Stomach (tissue), 9 donors: ENCODE data around the gene FARS2. TPM values are rescaled to one million over a fixed set of nuclear protein-coding genes. Genes with fewer than 3 reads are reported as not detected.
"Not testable (repeated sequence)": the region's sequence is repeated elsewhere in the genome, so short reads cannot be mapped to it uniquely, and the experiment has no call there.

ENCODE experiments used
- DNase-seq, 2 donors: peaks; one replicate each; pipeline versions ENCODE4 v3.0.0 to v3.0.0-alpha.2; 2013 to 2019
- H3K27ac ChIP-seq, 5 donors: fragments of 200-600 bp in 4 of 5; sonication (generic) in 4 of 5; one replicate each; pipeline ENCODE4 v1.5.1; 2013 to 2019; ENCODE audit warnings: mild to moderate bottlenecking in 1 of 5, moderate library complexity in 1 of 5
- H3K27me3 ChIP-seq, 3 donors: fragments of 200-600 bp; sonication (generic); one replicate each; pipeline ENCODE4 v1.5.1; 2017 to 2019; ENCODE audit warnings: mixed run types in 1 of 3
- H3K36me3 ChIP-seq, 4 donors: fragments of 200-600 bp; sonication (generic); 1 replicate in 3 of 4; 2 replicates in 1 of 4; pipeline ENCODE4 v1.5.1; 2016 to 2019
- H3K4me1 ChIP-seq, 4 donors: fragments of 200-600 bp; sonication (generic); one replicate each; pipeline ENCODE4 v1.5.1; 2016 to 2019
- H3K4me3 ChIP-seq, 4 donors: fragments of 200-600 bp; sonication (generic) in 3 of 4; one replicate each; pipeline ENCODE4 v1.5.1; 2016 to 2019; ENCODE audit warnings: mild to moderate bottlenecking in 1 of 4
- H3K9me3 ChIP-seq, 4 donors: fragments of 200-600 bp; sonication (generic); one replicate each; pipeline ENCODE4 v1.5.1; 2016 to 2019
- EP300 ChIP-seq: sonication (generic); formaldehyde crosslinking; IDR thresholded peaks from one replicate; pipeline ENCODE4 v1.6.1; 2017; ENCODE audit warnings: antibody characterized with exemption
- POLR2A ChIP-seq, 4 donors: fragments of 450-650 bp; IDR thresholded peaks; one replicate each; pipeline ENCODE4 v1.6.1; 2016; ENCODE audit warnings: antibody characterized with exemption in 4 of 4, control low read depth in 2 of 4, mild to moderate bottlenecking in 1 of 4, moderate library complexity in 1 of 4
- POLR2AphosphoS5 ChIP-seq, 3 donors: sonication (generic); formaldehyde crosslinking; IDR thresholded peaks; one replicate each; pipeline ENCODE4 v1.6.1; 2016; ENCODE audit warnings: antibody characterized with exemption in 3 of 3
- WGBS, 5 donors: extraction: QIAGEN DNeasy Blood & Tissue Kit in 3 of 5; methylation state at CpG; one replicate each; pipeline versions ENCODE4 v1.1.5 to v1.1.7; 2013 to 2018; 5-methylcytosine and 5-hydroxymethylcytosine counted together
- intact Hi-C: fragments of 100-400 bp; cut with DNase I; formaldehyde crosslinking; loops from one replicate; pipeline ENCODE4 v1.15.1; 2023; ENCODE audit warnings: low total_unique reads
- polyA plus RNA-seq, 3 donors: library from polyadenylated mRNA; stranded (reverse); fragments of 200-250 nt; gene quantifications; one replicate each; pipeline ENCODE4 v1.2.3, GENCODE V29; 2013
- total RNA-seq, 5 donors: library from RNA; depleted of rRNA; stranded (reverse); fragments of >200 nt; gene quantifications; one replicate each; pipeline versions ENCODE4 v1.1.0 to v1.2.3, GENCODE V29; 2014 to 2016
- TF ChIP-seq, protein P1 (sequence below), 7 experiments: fragments of 450-650 bp in 4 of 7; fragments of 200-600 bp in 3 of 7; sonication (generic) in 3 of 7; IDR thresholded peaks; one replicate each; pipeline ENCODE4 v1.5.1; 2016 to 2019; ENCODE audit warnings: antibody characterized with exemption in 7 of 7, control low read depth in 2 of 7, mild to moderate bottlenecking in 1 of 7
- donor health status: healthy with polysubstance abuse.
- donor health status: Bipolar disorder and iron deficiency.
- donor health status: healthy.

The FARS2 gene
- total and polyA plus RNA-seq, 8 donors = 3.8 to 47.8 (median 15.9) TPM

- DNase-seq = no peak
- Histone ChIP-seq H3K4me3 (no peak overlapping the region), H3K36me3 (peaks cover 0 to 4% (median 2%) of the 10 kb centered on the region in 4 donors), H3K9me3 (no peaks in the 10 kb centered on the region), H3K27ac (no peak overlapping the region), H3K4me1 (no peaks in the 10 kb centered on the region), H3K27me3 (no peaks in the 10 kb centered on the region)
- 93 to 95% (median 94%) methylated on average over 5 of the region's 5 CpGs for WGBS, 5 donors
- TF ChIP-seq, protein P1, sequence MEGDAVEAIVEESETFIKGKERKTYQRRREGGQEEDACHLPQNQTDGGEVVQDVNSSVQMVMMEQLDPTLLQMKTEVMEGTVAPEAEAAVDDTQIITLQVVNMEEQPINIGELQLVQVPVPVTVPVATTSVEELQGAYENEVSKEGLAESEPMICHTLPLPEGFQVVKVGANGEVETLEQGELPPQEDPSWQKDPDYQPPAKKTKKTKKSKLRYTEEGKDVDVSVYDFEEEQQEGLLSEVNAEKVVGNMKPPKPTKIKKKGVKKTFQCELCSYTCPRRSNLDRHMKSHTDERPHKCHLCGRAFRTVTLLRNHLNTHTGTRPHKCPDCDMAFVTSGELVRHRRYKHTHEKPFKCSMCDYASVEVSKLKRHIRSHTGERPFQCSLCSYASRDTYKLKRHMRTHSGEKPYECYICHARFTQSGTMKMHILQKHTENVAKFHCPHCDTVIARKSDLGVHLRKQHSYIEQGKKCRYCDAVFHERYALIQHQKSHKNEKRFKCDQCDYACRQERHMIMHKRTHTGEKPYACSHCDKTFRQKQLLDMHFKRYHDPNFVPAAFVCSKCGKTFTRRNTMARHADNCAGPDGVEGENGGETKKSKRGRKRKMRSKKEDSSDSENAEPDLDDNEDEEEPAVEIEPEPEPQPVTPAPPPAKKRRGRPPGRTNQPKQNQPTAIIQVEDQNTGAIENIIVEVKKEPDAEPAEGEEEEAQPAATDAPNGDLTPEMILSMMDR (IDR thresholded peaks at IDR 0.05) = no peak
- TF ChIP-seq EP300 (no peak), POLR2AphosphoS5 (IDR thresholded peaks at IDR 0.05) (no peak), POLR2A (IDR thresholded peaks at IDR 0.05) (no peak)
- intact Hi-C loops = no loop called here
These were observed 392.5 kb downstream of the FARS2 start for GRCh38 chr6:5653801-5654200.

- Histone ChIP-seq H3K4me1 (no peaks in the 10 kb centered on the region), H3K27me3 (no peaks in the 10 kb centered on the region), H3K9me3 (no peaks in the 10 kb centered on the region), H3K36me3 (peaks cover 0 to 4% (median 2%) of the 10 kb centered on the region in 4 donors), H3K4me3 (no peak overlapping the region), H3K27ac (no peak overlapping the region)
- TF ChIP-seq EP300 (no peak), POLR2A (IDR thresholded peaks at IDR 0.05) (no peak), POLR2AphosphoS5 (IDR thresholded peaks at IDR 0.05) (no peak)
- TF ChIP-seq, protein P1 (IDR thresholded peaks at IDR 0.05) = no peak
- intact Hi-C loops = no loop called here
- 82 to 91% (median 89%) methylated on average over 3 of the region's 3 CpGs for WGBS, 5 donors
- no peak for DNase-seq
These were observed 394.9 kb downstream of the FARS2 start for GRCh38 chr6:5656226-5656625.

DNA sequence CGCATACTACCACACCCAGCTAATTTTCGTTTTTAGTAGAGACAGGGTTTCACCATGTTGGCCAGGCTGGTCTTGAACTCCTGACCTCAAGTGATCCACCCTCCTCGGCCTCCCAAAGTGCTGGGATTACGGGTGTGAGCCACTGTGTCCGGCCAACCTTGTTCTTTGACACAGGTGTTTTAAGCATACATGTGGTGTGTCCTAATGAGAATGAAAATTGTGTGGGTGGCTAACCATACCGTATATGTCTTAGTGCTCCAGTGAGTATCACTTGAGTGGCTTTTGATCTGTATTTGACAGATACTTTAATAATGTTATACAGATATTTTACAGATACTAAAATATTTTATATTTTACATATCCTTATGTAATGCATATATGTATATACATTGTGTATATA is 395.4 kb downstream of the FARS2 start:
- intact Hi-C loops, H3K4me3 ChIP-seq, DNase-seq, H3K27ac ChIP-seq, H3K27me3 ChIP-seq, H3K36me3 ChIP-seq, H3K9me3 ChIP-seq, H3K4me1 ChIP-seq: not testable (repeated sequence)
- WGBS, 5 donors = 92 to 98% (median 94%) methylated on average over 6 of the region's 6 CpGs

DNA sequence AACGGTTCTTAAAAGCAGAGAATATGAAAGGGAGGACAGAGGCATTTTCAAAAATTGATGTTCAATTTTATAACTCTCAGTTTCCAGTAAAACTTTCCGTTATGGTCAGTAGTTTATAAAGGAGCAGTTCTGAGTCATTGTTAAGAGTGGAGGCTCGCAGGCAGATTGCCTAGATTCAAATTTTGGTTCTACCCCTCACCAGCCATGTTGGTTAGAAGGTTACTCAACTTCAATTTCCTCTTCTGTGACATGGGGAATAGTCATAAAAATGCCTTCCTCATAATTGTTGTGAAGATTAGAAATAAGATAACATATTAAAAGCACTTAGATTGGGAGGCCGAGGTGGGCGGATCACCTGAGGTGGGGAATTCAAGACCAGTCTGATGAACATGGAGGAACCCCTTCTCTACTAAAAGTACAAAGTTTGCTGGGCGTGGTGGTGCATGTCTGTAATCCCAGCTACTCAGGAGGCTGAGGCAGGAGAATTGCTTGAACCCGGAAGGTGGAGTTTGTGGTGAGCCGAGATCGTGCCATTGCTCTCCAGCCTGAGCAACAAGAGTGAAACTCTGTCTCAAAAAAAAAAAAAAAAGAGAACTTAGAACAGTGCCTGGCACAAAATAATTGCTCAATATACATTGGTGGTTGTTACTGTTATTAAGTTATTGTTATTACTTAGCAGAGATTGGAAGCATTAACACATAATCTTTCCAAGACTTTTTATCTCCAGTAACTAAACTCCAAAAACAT is 396.5 kb downstream of the FARS2 start:
- no peaks in the 10 kb centered on the region for H3K9me3 ChIP-seq
- no peak overlapping the region for H3K27ac ChIP-seq
- no peaks in the 10 kb centered on the region for H3K27me3 ChIP-seq
- WGBS, 5 donors = 77 to 96% (median 92%) methylated on average over 9 of the region's 9 CpGs
- H3K4me1 ChIP-seq = no peaks in the 10 kb centered on the region
- intact Hi-C loops = no loop called here
- no peak overlapping the region for H3K4me3 ChIP-seq
- TF ChIP-seq POLR2AphosphoS5 (IDR thresholded peaks at IDR 0.05) (no peak), EP300 (no peak), POLR2A (IDR thresholded peaks at IDR 0.05) (no peak)
- TF ChIP-seq, protein P1 (IDR thresholded peaks at IDR 0.05) = no peak
- H3K36me3 ChIP-seq = peaks cover 0 to 4% (median 0%) of the 10 kb centered on the region in 4 donors
- no peak for DNase-seq

DNA sequence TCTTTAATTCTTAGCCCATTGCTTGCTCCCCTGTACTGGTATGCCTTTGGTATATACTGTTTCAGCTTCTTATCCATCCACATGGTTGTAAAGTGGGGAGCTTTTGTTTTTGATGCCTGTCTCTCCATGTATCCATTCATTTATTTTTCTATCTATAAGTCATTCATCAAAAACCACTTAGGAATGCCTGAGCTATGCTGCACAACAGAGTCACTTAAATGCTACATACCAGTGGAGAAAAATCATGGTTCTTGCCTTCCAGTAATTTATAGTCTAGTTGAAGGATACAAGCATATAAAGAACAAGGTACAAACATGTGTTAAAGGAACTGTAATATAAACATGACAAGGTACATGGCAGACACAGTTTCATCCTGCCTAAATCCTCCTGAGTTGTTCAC is 398.2 kb downstream of the FARS2 start:
- no peak for TF ChIP-seq POLR2A (IDR thresholded peaks at IDR 0.05)
- no peak for TF ChIP-seq POLR2AphosphoS5 (IDR thresholded peaks at IDR 0.05)
- TF ChIP-seq, protein P1 (IDR thresholded peaks at IDR 0.05) = no peak
- no peak for TF ChIP-seq EP300
- no peak for DNase-seq
- no peak overlapping the region for H3K27ac ChIP-seq
- H3K27me3 ChIP-seq = no peaks in the 10 kb centered on the region
- intact Hi-C loops = no loop called here
- no peaks in the 10 kb centered on the region for H3K36me3 ChIP-seq
- no peaks in the 10 kb centered on the region for H3K9me3 ChIP-seq
- H3K4me3 ChIP-seq = no peak overlapping the region
- no peaks in the 10 kb centered on the region for H3K4me1 ChIP-seq
